ENCODE measurements around the gene RAB33B. TPM values are rescaled to one million over a fixed set of nuclear protein-coding genes. Genes with fewer than 3 reads are reported as not detected.

Gene RAB33B
- polyA plus RNA-seq, 1 donor (not counting 4 experiments of a cell fraction or from before 2014, with no cell fraction given), result 4.4 TPM

DNA sequence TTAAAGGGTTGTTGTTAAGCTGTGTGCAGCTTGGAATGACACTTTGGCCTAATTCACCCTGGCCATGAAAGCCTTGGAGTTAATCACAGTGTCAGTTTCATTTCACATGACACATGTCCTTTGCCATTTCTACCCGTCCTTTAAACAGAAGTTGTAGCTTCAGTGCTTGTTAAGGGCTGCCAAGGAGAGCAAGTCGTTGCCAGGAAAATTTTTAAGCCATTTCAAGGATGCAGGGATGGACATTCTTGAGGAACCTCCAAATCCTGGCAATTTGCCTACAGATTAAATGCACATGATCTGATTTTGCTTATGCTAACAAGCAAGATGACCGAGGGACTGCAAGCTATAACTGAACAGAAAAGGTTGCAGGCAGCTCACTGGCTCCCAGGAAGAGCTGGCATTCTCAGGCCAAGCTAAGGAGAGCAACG is 61.6 kb downstream of the RAB33B start:
- no peak overlapping the region for H2AFZ ChIP-seq (ENCODE audit: control insufficient read depth, low read length)
- no peaks in the 10 kb centered on the region for H3K4me1 ChIP-seq (ENCODE audit: control insufficient read depth, extremely low read depth, insufficient read depth, low read length)
- TF ChIP-seq EZH2 (IDR thresholded peaks at IDR 0.05; ENCODE audit: low read length), result no peak
- TF ChIP-seq, protein P1, sequence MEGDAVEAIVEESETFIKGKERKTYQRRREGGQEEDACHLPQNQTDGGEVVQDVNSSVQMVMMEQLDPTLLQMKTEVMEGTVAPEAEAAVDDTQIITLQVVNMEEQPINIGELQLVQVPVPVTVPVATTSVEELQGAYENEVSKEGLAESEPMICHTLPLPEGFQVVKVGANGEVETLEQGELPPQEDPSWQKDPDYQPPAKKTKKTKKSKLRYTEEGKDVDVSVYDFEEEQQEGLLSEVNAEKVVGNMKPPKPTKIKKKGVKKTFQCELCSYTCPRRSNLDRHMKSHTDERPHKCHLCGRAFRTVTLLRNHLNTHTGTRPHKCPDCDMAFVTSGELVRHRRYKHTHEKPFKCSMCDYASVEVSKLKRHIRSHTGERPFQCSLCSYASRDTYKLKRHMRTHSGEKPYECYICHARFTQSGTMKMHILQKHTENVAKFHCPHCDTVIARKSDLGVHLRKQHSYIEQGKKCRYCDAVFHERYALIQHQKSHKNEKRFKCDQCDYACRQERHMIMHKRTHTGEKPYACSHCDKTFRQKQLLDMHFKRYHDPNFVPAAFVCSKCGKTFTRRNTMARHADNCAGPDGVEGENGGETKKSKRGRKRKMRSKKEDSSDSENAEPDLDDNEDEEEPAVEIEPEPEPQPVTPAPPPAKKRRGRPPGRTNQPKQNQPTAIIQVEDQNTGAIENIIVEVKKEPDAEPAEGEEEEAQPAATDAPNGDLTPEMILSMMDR (optimal IDR thresholded peaks at IDR 0.05 in 1 of 3, IDR thresholded peaks at IDR 0.05 in 1 of 3, conservative IDR thresholded peaks at IDR 0.05 in 1 of 3; ENCODE audit: extremely low read depth in 1 of 3, insufficient read depth in 2 of 3, low read length in 3 of 3), result no peak
- no peaks in the 10 kb centered on the region for H3K9me1 ChIP-seq (ENCODE audit: control insufficient read depth, extremely low read depth, insufficient read depth, low read length)
- H3K27ac ChIP-seq (ENCODE audit: control insufficient read depth, insufficient read depth, low read length), result no peak overlapping the region
- dilution Hi-C loops (cut with MboI; ENCODE audit: extremely low pct_ligation_motif_present, low sequenced_read_pairs), result no loop called here
- FAIRE-seq, result no peak
- no peaks in the 10 kb centered on the region for H3K79me2 ChIP-seq (ENCODE audit: control insufficient read depth, insufficient read depth, low read length)
- no peak for DNase-seq (ENCODE audit: low read depth, low spot score)
- no peak overlapping the region for H3K4me3 ChIP-seq (ENCODE audit: control insufficient read depth in 2 of 3, extremely low read depth in 1 of 3, insufficient read depth in 2 of 3, low read depth in 1 of 3, low read length in 3 of 3)
- H3K27me3 ChIP-seq (ENCODE audit: control insufficient read depth, extremely low read depth, insufficient read depth, low read length), result no peaks in the 10 kb centered on the region
- H3K9ac ChIP-seq (ENCODE audit: control insufficient read depth, extremely low read depth, insufficient read depth, low read length), result no peak overlapping the region
- no peak overlapping the region for H3K4me2 ChIP-seq (ENCODE audit: control insufficient read depth, extremely low read depth, insufficient read depth, low read depth, low read length)
- no peaks in the 10 kb centered on the region for H3K9me3 ChIP-seq (ENCODE audit: control insufficient read depth, low read depth, low read length)
- H4K20me1 ChIP-seq (ENCODE audit: control insufficient read depth, extremely low read depth, insufficient read depth, low read length), result no peaks in the 10 kb centered on the region
- H3K36me3 ChIP-seq (ENCODE audit: control insufficient read depth in 2 of 2, extremely low read depth in 1 of 2, insufficient read depth in 2 of 2, low read length in 2 of 2), result peaks cover 20 to 23% of the 10 kb centered on the region in 2 experiments

DNA sequence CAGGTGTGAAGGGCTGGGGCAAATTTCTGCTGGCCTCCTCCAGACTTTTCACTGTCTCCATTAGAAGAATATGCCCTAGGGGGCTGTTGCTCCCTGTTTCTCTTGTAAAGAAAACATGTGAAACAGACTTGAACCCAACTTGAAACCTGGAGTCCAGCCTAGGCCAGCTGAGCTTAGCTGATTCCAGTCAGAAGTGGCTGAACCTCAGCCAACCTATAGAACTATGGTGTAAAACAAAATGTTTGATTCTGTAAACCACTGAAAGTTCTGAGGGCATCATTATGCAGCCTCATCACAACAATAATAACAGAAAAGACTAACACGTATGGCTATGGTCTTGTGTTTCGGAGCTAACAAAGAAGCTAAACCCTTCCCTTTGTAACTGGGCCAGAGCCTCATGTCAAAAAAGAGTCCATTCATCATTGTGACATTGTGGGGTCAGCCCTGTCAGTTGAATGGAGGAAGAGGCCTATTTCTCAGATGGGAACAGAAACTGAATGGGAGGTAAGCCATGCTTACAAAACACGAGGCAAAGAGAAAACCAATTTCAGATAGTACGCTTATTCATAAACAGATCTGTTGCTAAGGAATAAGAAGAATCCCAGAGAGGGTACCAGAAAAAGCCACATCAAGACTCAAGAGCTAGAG is 68.0 kb downstream of the RAB33B start:
- no peak overlapping the region for H3K9ac ChIP-seq (ENCODE audit: control insufficient read depth, extremely low read depth, insufficient read depth, low read length)
- H3K79me2 ChIP-seq (ENCODE audit: control insufficient read depth, insufficient read depth, low read length), result no peaks in the 10 kb centered on the region
- no peaks in the 10 kb centered on the region for H3K4me1 ChIP-seq (ENCODE audit: control insufficient read depth, extremely low read depth, insufficient read depth, low read length)
- no peak overlapping the region for H2AFZ ChIP-seq (ENCODE audit: control insufficient read depth, low read length)
- H3K9me1 ChIP-seq (ENCODE audit: control insufficient read depth, extremely low read depth, insufficient read depth, low read length), result no peaks in the 10 kb centered on the region
- no peaks in the 10 kb centered on the region for H4K20me1 ChIP-seq (ENCODE audit: control insufficient read depth, extremely low read depth, insufficient read depth, low read length)
- no peaks in the 10 kb centered on the region for H3K27me3 ChIP-seq (ENCODE audit: control insufficient read depth, extremely low read depth, insufficient read depth, low read length)
- H3K4me3 ChIP-seq (ENCODE audit: control insufficient read depth in 2 of 3, extremely low read depth in 1 of 3, insufficient read depth in 2 of 3, low read depth in 1 of 3, low read length in 3 of 3), result no peak overlapping the region
- H3K4me2 ChIP-seq (ENCODE audit: control insufficient read depth, extremely low read depth, insufficient read depth, low read depth, low read length), result no peak overlapping the region
- no peaks in the 10 kb centered on the region for H3K9me3 ChIP-seq (ENCODE audit: control insufficient read depth, low read depth, low read length)
- DNase-seq (ENCODE audit: low read depth, low spot score), result no peak
- H3K36me3 ChIP-seq (ENCODE audit: control insufficient read depth in 2 of 2, extremely low read depth in 1 of 2, insufficient read depth in 2 of 2, low read length in 2 of 2), result peaks cover 11 to 24% of the 10 kb centered on the region in 2 experiments
- FAIRE-seq, result no peak
- TF ChIP-seq, protein P1 (optimal IDR thresholded peaks at IDR 0.05 in 1 of 3, IDR thresholded peaks at IDR 0.05 in 1 of 3, conservative IDR thresholded peaks at IDR 0.05 in 1 of 3; ENCODE audit: extremely low read depth in 1 of 3, insufficient read depth in 2 of 3, low read length in 3 of 3), result no peak
- no peak for TF ChIP-seq EZH2 (IDR thresholded peaks at IDR 0.05; ENCODE audit: low read length)
- dilution Hi-C loops (cut with MboI; ENCODE audit: extremely low pct_ligation_motif_present, low sequenced_read_pairs), result no loop called here
- no peak overlapping the region for H3K27ac ChIP-seq (ENCODE audit: control insufficient read depth, insufficient read depth, low read length)

Measured in keratinocyte (primary cell).